ENCODE measurements around the gene SMPDL3B. TPM values are rescaled to one million over a fixed set of nuclear protein-coding genes. Genes with fewer than 3 reads are reported as not detected.

Gene SMPDL3B
- total RNA-seq, 3 donors from 2014 or later (not counting 1 experiment from before 2014, with no cell fraction given) = 0.24 to 0.88 (median 0.75) TPM

GRCh38 chr1:27889506-27889905 lies 45.3 kb upstream of the SMPDL3B start:
- Histone ChIP-seq H3K27me3 (ENCODE audit: control insufficient read depth, insufficient read depth, low read length) (no peaks in the 10 kb centered on the region), H3K27ac (ENCODE audit: low read length) (peak overlapping the region; percentile 85), H3K36me3 (ENCODE audit: control insufficient read depth, insufficient read depth, low read length) (peaks cover 68% of the 10 kb centered on the region), H3K4me1 (ENCODE audit: control insufficient read depth, insufficient read depth, low read length) (peaks cover 75% of the 10 kb centered on the region), H3K9me3 (ENCODE audit: control insufficient read depth, insufficient read depth, low read length) (no peaks in the 10 kb centered on the region), H3K4me3 (ENCODE audit: low read length) (no peak overlapping the region)
- 67% methylated on average over 3 of the region's 3 CpGs for WGBS (ENCODE audit: insufficient coverage)
- peaks cover 10% of the 10 kb centered on the region for H3K36me3 Mint-ChIP-seq
- peaks cover 62 to 63% of the 10 kb centered on the region in 2 donors for H3K4me1 Mint-ChIP-seq
- no peaks in the 10 kb centered on the region for H3K9me3 Mint-ChIP-seq
- no peak for DNase-seq
- H3K4me3 Mint-ChIP-seq = no peak overlapping the region
- no peaks in the 10 kb centered on the region for H3K27me3 Mint-ChIP-seq (ENCODE audit: low read depth in 2 of 2)
- no peak for ATAC-seq
- intact Hi-C loops (cut with micrococcal nuclease) = no loop called here
- no peak for TF ChIP-seq CTCF (IDR thresholded peaks at IDR 0.05)
- peak overlapping the region; percentile 96 to 99 for H3K27ac Mint-ChIP-seq

- intact Hi-C loops (cut with micrococcal nuclease) = loop anchor here (5.0 kb wide), 1 partner anchor 34 kb away; no protein-coding TSS in a partner anchor
- no peaks in the 10 kb centered on the region for H3K27me3 ChIP-seq (ENCODE audit: control insufficient read depth, insufficient read depth, low read length)
- H3K9me3 ChIP-seq (ENCODE audit: control insufficient read depth, insufficient read depth, low read length) = no peaks in the 10 kb centered on the region
- no peak overlapping the region for H3K4me3 ChIP-seq (ENCODE audit: low read length)
- H3K4me1 ChIP-seq (ENCODE audit: control insufficient read depth, insufficient read depth, low read length) = peaks cover 56% of the 10 kb centered on the region
- peaks cover 65% of the 10 kb centered on the region for H3K36me3 ChIP-seq (ENCODE audit: control insufficient read depth, insufficient read depth, low read length)
- Mint-ChIP-seq H3K27me3 (ENCODE audit: low read depth in 2 of 2) (no peaks in the 10 kb centered on the region), H3K4me3 (peak overlapping the region; percentile 62), H3K9me3 (no peaks in the 10 kb centered on the region), H3K27ac (peak overlapping the region; percentile 94 to 99), H3K36me3 (peaks cover 22% of the 10 kb centered on the region), H3K4me1 (peaks cover 45 to 48% of the 10 kb centered on the region in 2 donors)
- 5% methylated on average over 5 of the region's 7 CpGs for WGBS (ENCODE audit: insufficient coverage)
- peak; percentile 71 to 85 (median 79) for ATAC-seq
- H3K27ac ChIP-seq (ENCODE audit: low read length) = peak overlapping the region; percentile 90
- peak; percentile 48 to 74 for DNase-seq
- peak; percentile 50 for TF ChIP-seq CTCF (IDR thresholded peaks at IDR 0.05)
Measured at GRCh38 chr1:27891196-27891889, 43.5 kb upstream of the SMPDL3B start.

- H3K4me1 Mint-ChIP-seq = peaks cover 29 to 32% of the 10 kb centered on the region in 2 donors
- Histone ChIP-seq H3K36me3 (ENCODE audit: control insufficient read depth, insufficient read depth, low read length) (peaks cover 69% of the 10 kb centered on the region), H3K27me3 (ENCODE audit: control insufficient read depth, insufficient read depth, low read length) (no peaks in the 10 kb centered on the region), H3K4me1 (ENCODE audit: control insufficient read depth, insufficient read depth, low read length) (peaks cover 25% of the 10 kb centered on the region), H3K9me3 (ENCODE audit: control insufficient read depth, insufficient read depth, low read length) (no peaks in the 10 kb centered on the region), H3K4me3 (ENCODE audit: low read length) (no peak overlapping the region), H3K27ac (ENCODE audit: low read length) (peak overlapping the region; percentile 4)
- WGBS (ENCODE audit: insufficient coverage) = 90% methylated on average over 3 of the region's 3 CpGs
- H3K27me3 Mint-ChIP-seq (ENCODE audit: low read depth in 2 of 2) = no peaks in the 10 kb centered on the region
- DNase-seq = no peak
- H3K36me3 Mint-ChIP-seq = peaks cover 24% of the 10 kb centered on the region
- no peak for TF ChIP-seq CTCF (IDR thresholded peaks at IDR 0.05)
- H3K27ac Mint-ChIP-seq = peak overlapping the region; percentile 20 to 83
- intact Hi-C loops (cut with micrococcal nuclease) = loop anchor here (5.0 kb wide), 1 partner anchor 37 kb away; no protein-coding TSS in a partner anchor
- H3K9me3 Mint-ChIP-seq = no peaks in the 10 kb centered on the region
- no peak for ATAC-seq
- no peak overlapping the region for H3K4me3 Mint-ChIP-seq
Measured at GRCh38 chr1:27894521-27894920, 40.3 kb upstream of the SMPDL3B start.
